Tibial nerve (tissue), 4 donors: ENCODE measurements around the gene PGAP3. TPM values are rescaled to one million over a fixed set of nuclear protein-coding genes. Genes with fewer than 3 reads are reported as not detected.

Experiments used
- DNase-seq, 2 donors: peaks; one replicate each; pipeline ENCODE4 v3.0.0-alpha.2; 2019; ENCODE audit warnings: low spot score in 2 of 2
- H3K27ac ChIP-seq, 4 donors: fragments of 200-600 bp; sonication (generic) in 3 of 4; one replicate each; pipeline ENCODE4 v1.5.1; 2017 to 2019; ENCODE audit warnings: mild to moderate bottlenecking in 1 of 4
- H3K27me3 ChIP-seq, 2 donors: fragments of 200-600 bp; sonication (generic) in 1 of 2; one replicate each; pipeline versions ENCODE4 v1.5.1 to v1.6.0; 2017 to 2019
- H3K36me3 ChIP-seq, 3 donors: fragments of 200-600 bp; sonication (generic); one replicate each; pipeline ENCODE4 v1.5.1; 2018 to 2019
- H3K4me1 ChIP-seq, 4 donors: fragments of 200-600 bp; sonication (generic) in 3 of 4; one replicate each; pipeline ENCODE4 v1.5.1; 2017 to 2019
- H3K4me3 ChIP-seq, 4 donors: fragments of 200-600 bp; sonication (generic) in 3 of 4; one replicate each; pipeline ENCODE4 v1.5.1; 2017 to 2019; ENCODE audit warnings: mild to moderate bottlenecking in 1 of 4, moderate library complexity in 1 of 4
- H3K9me3 ChIP-seq, 4 donors: fragments of 200-600 bp; sonication (generic) in 3 of 4; one replicate each; pipeline ENCODE4 v1.5.1; 2017 to 2019
- EP300 ChIP-seq, 2 donors: sonication (generic); formaldehyde crosslinking; IDR thresholded peaks; one replicate each; pipeline ENCODE4 v1.6.1; 2017; ENCODE audit warnings: antibody characterized with exemption in 2 of 2, mild to moderate bottlenecking in 1 of 2
- POLR2A ChIP-seq, 2 donors: fragments of 450-650 bp; IDR thresholded peaks; one replicate each; pipeline ENCODE4 v1.6.1; 2017; ENCODE audit warnings: antibody characterized with exemption in 2 of 2, mild to moderate bottlenecking in 2 of 2, moderate library complexity in 2 of 2
- WGBS, 2 donors: methylation state at CpG; one replicate each; pipeline ENCODE4 v1.1.5; 2018; 5-methylcytosine and 5-hydroxymethylcytosine counted together
- total RNA-seq, 4 donors: library from RNA; depleted of rRNA; stranded (reverse); fragments of >200 nt; gene quantifications; one replicate each; pipeline ENCODE4 v1.1.0, GENCODE V29; 2016
- TF ChIP-seq, protein P1 (sequence below), 5 experiments: fragments of 200-600 bp in 3 of 5; fragments of 450-650 bp in 2 of 5; sonication (generic) in 3 of 5; IDR thresholded peaks; one replicate each; pipeline ENCODE4 v1.5.1; 2016 to 2019; ENCODE audit warnings: antibody characterized with exemption in 5 of 5, mild to moderate bottlenecking in 3 of 5, moderate library complexity in 2 of 5

Gene PGAP3
- total RNA-seq, 4 donors from 2014 or later: 10.9 to 16.5 (median 15.1) TPM

DNA sequence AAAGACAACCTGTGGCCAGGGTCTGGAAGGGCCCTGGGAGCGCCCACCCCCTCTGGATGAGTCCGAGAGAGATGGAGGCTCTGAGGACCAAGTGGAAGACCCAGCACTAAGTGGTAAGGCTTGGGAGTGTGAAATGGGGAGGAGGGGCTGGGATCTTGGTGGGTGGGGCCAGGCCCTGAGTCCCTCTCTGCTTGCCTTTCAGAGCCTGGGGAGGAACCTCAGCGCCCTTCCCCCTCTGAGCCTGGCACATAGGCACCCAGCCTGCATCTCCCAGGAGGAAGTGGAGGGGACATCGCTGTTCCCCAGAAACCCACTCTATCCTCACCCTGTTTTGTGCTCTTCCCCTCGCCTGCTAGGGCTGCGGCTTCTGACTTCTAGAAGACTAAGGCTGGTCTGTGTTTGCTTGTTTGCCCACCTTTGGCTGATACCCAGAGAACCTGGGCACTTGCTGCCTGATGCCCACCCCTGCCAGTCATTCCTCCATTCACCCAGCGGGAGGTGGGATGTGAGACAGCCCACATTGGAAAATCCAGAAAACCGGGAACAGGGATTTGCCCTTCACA, 52.2 kb downstream of the PGAP3 start:
- Histone ChIP-seq H3K27ac (peak overlapping the region in 3 of 4 donors; percentile 90 to 96 (median 90)), H3K9me3 (no peaks in the 10 kb centered on the region), H3K4me1 (peaks cover 0 to 86% (median 42%) of the 10 kb centered on the region in 4 donors), H3K36me3 (no peaks in the 10 kb centered on the region), H3K27me3 (peaks cover 0 to 7% of the 10 kb centered on the region in 2 donors), H3K4me3 (no peak overlapping the region)
- 80 to 89% methylated on average over 6 to 8 of the region's 8 CpGs for WGBS, 2 donors
- TF ChIP-seq POLR2A (IDR thresholded peaks at IDR 0.05) (no peak), EP300 (IDR thresholded peaks at IDR 0.05) (no peak)
- TF ChIP-seq, protein P1, sequence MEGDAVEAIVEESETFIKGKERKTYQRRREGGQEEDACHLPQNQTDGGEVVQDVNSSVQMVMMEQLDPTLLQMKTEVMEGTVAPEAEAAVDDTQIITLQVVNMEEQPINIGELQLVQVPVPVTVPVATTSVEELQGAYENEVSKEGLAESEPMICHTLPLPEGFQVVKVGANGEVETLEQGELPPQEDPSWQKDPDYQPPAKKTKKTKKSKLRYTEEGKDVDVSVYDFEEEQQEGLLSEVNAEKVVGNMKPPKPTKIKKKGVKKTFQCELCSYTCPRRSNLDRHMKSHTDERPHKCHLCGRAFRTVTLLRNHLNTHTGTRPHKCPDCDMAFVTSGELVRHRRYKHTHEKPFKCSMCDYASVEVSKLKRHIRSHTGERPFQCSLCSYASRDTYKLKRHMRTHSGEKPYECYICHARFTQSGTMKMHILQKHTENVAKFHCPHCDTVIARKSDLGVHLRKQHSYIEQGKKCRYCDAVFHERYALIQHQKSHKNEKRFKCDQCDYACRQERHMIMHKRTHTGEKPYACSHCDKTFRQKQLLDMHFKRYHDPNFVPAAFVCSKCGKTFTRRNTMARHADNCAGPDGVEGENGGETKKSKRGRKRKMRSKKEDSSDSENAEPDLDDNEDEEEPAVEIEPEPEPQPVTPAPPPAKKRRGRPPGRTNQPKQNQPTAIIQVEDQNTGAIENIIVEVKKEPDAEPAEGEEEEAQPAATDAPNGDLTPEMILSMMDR (IDR thresholded peaks at IDR 0.05): no peak
- no peak for DNase-seq

DNA sequence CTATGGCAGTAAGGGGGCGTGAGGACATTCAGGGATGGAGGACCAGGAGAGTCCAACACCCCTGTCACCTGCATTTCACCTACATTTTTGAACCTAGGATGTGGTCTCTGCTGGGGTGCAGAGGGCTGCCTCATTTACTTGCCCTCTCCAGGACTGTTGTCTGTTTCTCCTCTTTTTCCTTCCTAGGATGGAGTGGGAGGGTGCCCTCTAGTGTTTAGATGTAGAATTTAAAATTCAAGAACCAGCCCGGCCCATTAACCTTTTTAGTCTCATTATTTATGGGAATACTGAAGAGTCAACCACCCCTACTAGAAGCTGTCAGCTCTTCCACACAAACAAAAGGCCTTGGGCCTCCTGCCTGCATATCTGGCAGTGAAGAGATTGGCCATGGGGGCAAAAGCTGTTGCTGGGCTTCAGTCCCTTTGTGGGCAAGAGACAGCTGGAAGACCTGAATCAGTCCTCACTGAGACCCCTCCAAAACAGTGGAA, 53.4 kb downstream of the PGAP3 start:
- no peak for TF ChIP-seq EP300 (IDR thresholded peaks at IDR 0.05)
- TF ChIP-seq, protein P1 (IDR thresholded peaks at IDR 0.05): peak; percentile 72 to 79 (median 77)
- Histone ChIP-seq H3K27ac (peak overlapping the region; percentile 20 to 88 (median 73)), H3K4me3 (no peak overlapping the region), H3K27me3 (peaks cover 0 to 10% of the 10 kb centered on the region in 2 donors), H3K36me3 (no peaks in the 10 kb centered on the region), H3K9me3 (no peaks in the 10 kb centered on the region), H3K4me1 (peaks cover 0 to 74% (median 34%) of the 10 kb centered on the region in 4 donors)
- DNase-seq: no peak
- 49 to 53% methylated on average over 2 of the region's 2 CpGs for WGBS, 2 donors

DNA sequence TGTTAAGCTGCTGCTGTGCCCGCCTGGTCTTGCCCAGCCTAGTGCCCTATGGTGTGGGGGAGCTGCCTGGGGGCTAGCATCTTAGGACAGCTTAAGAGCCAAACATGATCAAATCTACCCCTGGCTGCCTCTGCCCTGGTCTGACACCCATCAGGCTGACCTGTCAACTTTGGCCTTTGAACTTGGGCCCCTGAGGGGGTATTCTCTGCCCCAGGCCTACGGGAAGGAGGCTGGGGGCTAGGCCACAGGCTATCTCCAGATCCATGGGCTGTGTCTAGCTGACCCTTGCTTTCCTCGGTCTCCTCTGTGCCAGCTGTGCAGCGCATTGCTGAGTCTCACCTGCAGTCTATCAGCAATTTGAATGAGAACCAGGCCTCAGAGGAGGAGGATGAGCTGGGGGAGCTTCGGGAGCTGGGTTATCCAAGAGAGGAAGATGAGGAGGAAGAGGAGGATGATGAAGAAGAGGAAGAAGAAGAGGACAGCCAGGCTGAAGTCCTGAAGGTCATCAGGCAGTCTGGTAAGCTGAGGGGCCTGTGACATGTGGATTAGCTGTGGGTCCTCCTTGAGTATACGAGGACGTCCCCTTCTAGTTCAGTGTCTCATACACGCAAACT, 54.2 kb downstream of the PGAP3 start:
- Histone ChIP-seq H3K36me3 (no peaks in the 10 kb centered on the region), H3K27ac (peak overlapping the region; percentile 60 to 88 (median 73)), H3K4me1 (peaks cover 0 to 66% (median 28%) of the 10 kb centered on the region in 4 donors), H3K4me3 (no peak overlapping the region), H3K27me3 (peaks cover 0 to 18% of the 10 kb centered on the region in 2 donors), H3K9me3 (no peaks in the 10 kb centered on the region)
- 66 to 75% methylated on average over 7 to 8 of the region's 8 CpGs for WGBS, 2 donors
- no peak for TF ChIP-seq EP300 (IDR thresholded peaks at IDR 0.05)
- TF ChIP-seq, protein P1 (IDR thresholded peaks at IDR 0.05): no peak
- no peak for TF ChIP-seq POLR2A (IDR thresholded peaks at IDR 0.05)
- DNase-seq: no peak

DNA sequence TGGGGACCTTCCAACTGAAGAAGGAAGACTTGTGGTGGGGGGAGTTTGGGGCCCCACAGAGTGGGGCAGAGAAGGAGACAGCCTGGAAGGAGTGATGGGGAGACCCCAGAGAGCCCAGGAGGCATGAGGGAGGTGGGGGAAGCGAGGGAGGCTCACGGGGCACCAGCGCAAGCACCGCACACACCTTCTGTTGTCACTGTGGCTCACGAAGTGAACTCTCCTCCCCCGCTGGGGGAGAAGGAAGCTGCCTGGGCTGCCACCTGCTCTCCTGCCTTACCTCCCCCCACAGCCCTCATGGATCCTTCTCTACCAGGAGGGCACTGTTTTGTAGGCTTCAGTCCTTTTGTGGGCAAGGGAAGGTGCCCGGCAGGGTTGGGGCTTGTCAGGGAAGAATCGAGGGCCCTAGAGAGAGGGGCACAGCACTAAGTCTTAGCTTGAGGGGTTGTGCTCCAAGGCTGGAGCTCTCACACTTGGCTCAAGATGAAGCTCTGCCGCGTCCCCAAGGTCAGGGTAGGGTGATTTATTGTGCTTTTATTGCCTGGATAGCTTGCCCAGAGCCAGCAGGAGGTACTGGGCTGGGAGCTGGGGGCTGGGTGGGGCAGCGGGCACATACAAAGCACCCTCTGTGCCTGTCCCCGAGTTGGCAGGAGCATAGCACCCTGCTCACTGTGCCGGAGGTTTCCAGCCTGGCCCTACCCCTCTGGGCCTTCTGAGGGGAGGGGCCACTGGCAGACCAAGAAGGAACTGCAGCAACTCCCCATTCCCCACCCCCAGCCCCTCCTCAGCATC, 55.5 kb downstream of the PGAP3 start:
- Histone ChIP-seq H3K4me3 (no peak overlapping the region), H3K4me1 (peaks cover 0 to 57% (median 19%) of the 10 kb centered on the region in 4 donors), H3K9me3 (no peaks in the 10 kb centered on the region), H3K36me3 (no peaks in the 10 kb centered on the region), H3K27me3 (peaks cover 0 to 31% of the 10 kb centered on the region in 2 donors), H3K27ac (peak overlapping the region; percentile 60 to 88 (median 73))
- 34 to 42% methylated on average over 13 of the region's 13 CpGs for WGBS, 2 donors
- TF ChIP-seq EP300 (IDR thresholded peaks at IDR 0.05) (no peak), POLR2A (IDR thresholded peaks at IDR 0.05) (no peak)
- TF ChIP-seq, protein P1 (IDR thresholded peaks at IDR 0.05): peak in 1 of 5 experiments; percentile 9
- no peak for DNase-seq
